Mesenchymal stem cell (in vitro differentiated cells and primary cell): ENCODE data around the gene FKBP11.

Experiments used
- DNase-seq: peaks from one replicate; pipeline ENCODE4 v3.0.0-alpha.2; 2013
- H2AFZ ChIP-seq: one replicate; pipeline ENCODE4 v1.6.1; 2013; ENCODE audit warnings: low read depth, mild to moderate bottlenecking, control low read depth, inconsistent platforms, low read length, moderate library complexity
- H2AK5ac ChIP-seq: 2 replicates; pipeline ENCODE4 v1.6.1; 2013; ENCODE audit warnings: low read length, moderate library complexity, mild to moderate bottlenecking, inconsistent platforms; ENCODE audit not compliant: severe bottlenecking
- H2BK120ac ChIP-seq: one replicate; pipeline ENCODE4 v1.6.1; 2013; ENCODE audit warnings: low read depth, mild to moderate bottlenecking, inconsistent platforms, low read length, moderate library complexity
- H2BK12ac ChIP-seq, 2 experiments: one replicate each; pipeline ENCODE4 v1.6.1; 2013; ENCODE audit warnings: inconsistent platforms in 2 of 2, low read length in 2 of 2, mild to moderate bottlenecking in 2 of 2, moderate library complexity in 2 of 2, control low read depth in 1 of 2
- H2BK15ac ChIP-seq: one replicate; pipeline ENCODE4 v1.6.1; 2013; ENCODE audit warnings: mild to moderate bottlenecking, low read depth, inconsistent platforms; ENCODE audit not compliant: poor library complexity, severe bottlenecking
- H2BK5ac ChIP-seq: 2 replicates; pipeline ENCODE4 v1.6.1; 2013; ENCODE audit warnings: low read depth, mild to moderate bottlenecking, low read length, control low read depth, inconsistent platforms; ENCODE audit not compliant: poor library complexity, severe bottlenecking
- H3K14ac ChIP-seq, 2 experiments: one replicate each; pipeline ENCODE4 v1.6.1; 2013; ENCODE audit warnings: inconsistent platforms in 2 of 2, low read length in 2 of 2, control low read depth in 1 of 2, mild to moderate bottlenecking in 1 of 2, moderate library complexity in 1 of 2
- H3K18ac ChIP-seq, 2 experiments: one replicate each; pipeline ENCODE4 v1.6.1; 2013; ENCODE audit warnings: inconsistent platforms in 2 of 2, low read length in 2 of 2, control low read depth in 1 of 2, low read depth in 1 of 2, mild to moderate bottlenecking in 1 of 2
- H3K23ac ChIP-seq, 2 experiments: one replicate each; pipeline ENCODE4 v1.6.1; 2013; ENCODE audit warnings: inconsistent platforms in 2 of 2, low read length in 2 of 2, mild to moderate bottlenecking in 2 of 2, moderate library complexity in 2 of 2, control low read depth in 1 of 2
- H3K27ac ChIP-seq: 2 replicates; pipeline ENCODE4 v1.5.1; 2013; ENCODE audit warnings: mild to moderate bottlenecking, moderate library complexity, low read length, control low read depth, inconsistent platforms; ENCODE audit not compliant: poor library complexity, severe bottlenecking
- H3K27me3 ChIP-seq, 2 experiments: 2 replicates each; pipeline versions ENCODE4 v1.6.1 to v1.7.0; 2013; ENCODE audit warnings: low read length in 2 of 2, mild to moderate bottlenecking in 2 of 2, moderate library complexity in 2 of 2, control low read depth in 1 of 2, inconsistent platforms in 1 of 2; ENCODE audit not compliant: control insufficient read depth in 1 of 2, insufficient read depth in 1 of 2
- H3K36me3 ChIP-seq, 2 experiments: 2 replicates each; pipeline versions ENCODE4 v1.6.1 to v1.7.0; 2013; ENCODE audit warnings: low read length in 2 of 2, control low read depth in 1 of 2, inconsistent platforms in 1 of 2, low read depth in 1 of 2, mild to moderate bottlenecking in 1 of 2; ENCODE audit not compliant: insufficient read depth in 2 of 2, control insufficient read depth in 1 of 2
- H3K4ac ChIP-seq, 2 experiments: one replicate each; pipeline ENCODE4 v1.6.1; 2013; ENCODE audit warnings: inconsistent platforms in 2 of 2, low read length in 2 of 2, mild to moderate bottlenecking in 2 of 2, moderate library complexity in 2 of 2, control low read depth in 1 of 2, low read depth in 1 of 2
- H3K4me1 ChIP-seq: 2 replicates; pipeline ENCODE4 v1.6.1; 2013; ENCODE audit warnings: low read depth, low read length, control low read depth; ENCODE audit not compliant: control insufficient read depth, insufficient read depth
- H3K4me2 ChIP-seq: 2 replicates; pipeline ENCODE4 v1.6.1; 2013; ENCODE audit warnings: low read length, mild to moderate bottlenecking, inconsistent platforms; ENCODE audit not compliant: poor library complexity, severe bottlenecking
- H3K4me3 ChIP-seq, 2 experiments: 2 replicates each; pipeline versions ENCODE4 v1.5.1 to v1.7.0; 2013; ENCODE audit warnings: low read length in 2 of 2, mild to moderate bottlenecking in 2 of 2, control low read depth in 1 of 2, low read depth in 1 of 2; ENCODE audit not compliant: insufficient read depth in 1 of 2
- H3K79me1 ChIP-seq: replicated peaks from 2 replicates; pipeline ENCODE4 v1.6.1; 2013; ENCODE audit warnings: mild to moderate bottlenecking, control low read depth, low read length, inconsistent platforms; ENCODE audit not compliant: poor library complexity, severe bottlenecking
- H3K9ac ChIP-seq: 2 replicates; pipeline ENCODE4 v1.7.0; 2013; ENCODE audit warnings: mild to moderate bottlenecking, low read length, moderate library complexity
- H3K9me3 ChIP-seq: 2 replicates; pipeline ENCODE4 v1.7.0; 2013; ENCODE audit warnings: mild to moderate bottlenecking, low read length; ENCODE audit not compliant: control insufficient read depth
- H4K8ac ChIP-seq: one replicate; pipeline ENCODE4 v1.6.1; 2013; ENCODE audit warnings: inconsistent platforms, mild to moderate bottlenecking, low read length, moderate library complexity
- H4K91ac ChIP-seq: one replicate; pipeline ENCODE4 v1.6.1; 2013; ENCODE audit warnings: mild to moderate bottlenecking, low read length, inconsistent platforms
- WGBS: methylation state at CpG from one replicate; pipeline ENCODE4 v1.1.7; 2013; ENCODE audit warnings: mixed read lengths; 5-methylcytosine and 5-hydroxymethylcytosine counted together

FKBP11 gene

DNA sequence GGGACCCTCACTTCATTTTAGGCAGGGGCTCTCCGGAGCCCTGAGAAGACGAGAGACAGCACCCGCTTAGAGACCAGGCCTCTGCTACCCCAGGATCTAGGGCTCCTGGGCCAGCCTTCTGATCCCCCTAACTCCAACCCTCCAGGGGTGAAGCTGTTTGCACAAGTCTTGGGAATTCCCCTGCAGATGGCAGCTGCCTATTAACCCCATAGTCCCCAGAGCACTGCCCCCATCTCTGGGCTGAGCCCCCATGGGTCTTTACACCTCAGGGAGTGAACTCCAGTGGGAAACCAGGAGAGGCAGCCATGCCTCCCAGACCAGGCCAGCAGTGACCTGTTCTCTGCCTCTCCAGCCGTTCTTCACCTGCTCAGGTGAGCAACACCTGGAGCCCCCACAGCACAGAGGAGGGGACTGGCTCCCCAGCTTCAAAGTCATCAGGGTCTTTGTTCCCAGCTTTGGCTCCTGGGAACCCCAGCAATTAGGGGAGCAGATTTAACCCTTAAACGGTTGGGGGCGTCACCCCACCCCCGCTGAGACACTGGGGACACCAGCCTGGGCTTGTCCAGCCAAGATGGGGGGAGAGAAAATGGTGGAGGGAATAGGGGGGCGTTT lies 44.0 kb upstream of the FKBP11 start:
- Histone ChIP-seq H3K36me3 (no peaks in the 10 kb centered on the region), H3K79me1 (no peaks in the 10 kb centered on the region), H2AK5ac (no peak overlapping the region), H2BK15ac (no peak overlapping the region), H3K4ac (no peak overlapping the region), H2BK5ac (no peak overlapping the region), H4K8ac (no peak overlapping the region), H3K9me3 (no peaks in the 10 kb centered on the region), H3K4me3 (no peak overlapping the region), H3K9ac (no peak overlapping the region), H3K23ac (no peak overlapping the region), H3K14ac (no peak overlapping the region), H2BK12ac (no peak overlapping the region), H3K27ac (no peak overlapping the region), H2AFZ (no peak overlapping the region), H4K91ac (no peak overlapping the region), H3K4me1 (peaks cover 38% of the 10 kb centered on the region), H3K18ac (no peak overlapping the region), H3K27me3 (peaks cover 89 to 91% of the 10 kb centered on the region in 2 experiments), H3K4me2 (no peak overlapping the region), H2BK120ac (no peak overlapping the region)
- no peak for DNase-seq
- 44% methylated on average over 8 of the region's 8 CpGs for WGBS

DNA sequence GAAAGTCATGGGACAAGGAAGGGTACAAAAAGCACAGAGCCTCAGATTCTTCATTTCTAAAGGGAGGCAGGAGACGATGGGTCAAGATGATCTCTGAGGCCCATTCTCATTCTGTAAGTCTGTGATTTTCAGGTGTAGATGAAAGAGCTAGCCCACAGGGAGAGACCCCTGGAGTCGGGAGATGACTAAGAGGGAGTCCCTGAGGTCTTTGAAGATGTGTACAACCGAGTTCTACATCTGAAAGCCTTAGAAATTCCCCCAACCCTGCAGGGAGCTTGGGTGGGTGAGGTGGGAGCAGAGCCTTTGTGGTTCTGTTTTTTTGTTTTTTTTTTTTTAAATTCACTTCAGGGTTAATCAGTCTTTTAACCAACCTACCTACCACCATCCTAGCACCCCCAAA lies 43.2 kb upstream of the FKBP11 start:
- no peak overlapping the region for H3K27ac ChIP-seq

DNA sequence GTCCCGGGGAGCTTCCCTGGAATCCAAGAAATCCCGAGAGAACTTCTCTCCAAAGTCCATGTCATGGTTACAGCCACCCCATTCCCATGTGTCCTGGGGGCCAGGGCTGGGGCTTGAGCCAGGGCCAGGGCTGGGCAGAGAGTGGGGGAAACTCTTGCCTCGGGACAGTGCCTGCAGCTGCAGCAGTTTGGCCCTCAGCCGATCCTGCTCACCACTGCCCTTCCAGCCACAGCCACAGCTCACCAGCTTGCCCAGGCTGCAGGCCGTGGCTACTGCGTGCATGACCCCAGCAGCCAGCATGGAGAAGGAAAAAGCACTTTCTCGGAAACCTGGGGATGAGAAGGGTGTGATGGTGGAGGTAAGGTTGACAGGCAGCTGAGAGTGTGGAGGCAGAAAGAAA lies 42.7 kb upstream of the FKBP11 start:
- no peak overlapping the region for H2BK5ac ChIP-seq
- no peak overlapping the region for H4K91ac ChIP-seq
- no peak overlapping the region for H3K4me3 ChIP-seq
- no peak overlapping the region for H3K4me2 ChIP-seq
- no peak overlapping the region for H2BK12ac ChIP-seq
- no peaks in the 10 kb centered on the region for H3K36me3 ChIP-seq
- H3K18ac ChIP-seq: no peak overlapping the region
- no peak overlapping the region for H2BK120ac ChIP-seq
- 76% methylated on average over 7 of the region's 7 CpGs for WGBS
- H3K4me1 ChIP-seq: peaks cover 33% of the 10 kb centered on the region
- no peaks in the 10 kb centered on the region for H3K9me3 ChIP-seq
- DNase-seq: no peak
- no peaks in the 10 kb centered on the region for H3K79me1 ChIP-seq
- no peak overlapping the region for H3K9ac ChIP-seq
- H3K23ac ChIP-seq: peak overlapping the region in 1 of 2 experiments; percentile 46
- no peak overlapping the region for H3K27ac ChIP-seq
- H3K27me3 ChIP-seq: peaks cover 77 to 79% of the 10 kb centered on the region in 2 experiments
- no peak overlapping the region for H2AFZ ChIP-seq
- no peak overlapping the region for H3K4ac ChIP-seq
- no peak overlapping the region for H2AK5ac ChIP-seq
- H3K14ac ChIP-seq: peak overlapping the region in 1 of 2 experiments; percentile 38
- H4K8ac ChIP-seq: no peak overlapping the region
- H2BK15ac ChIP-seq: no peak overlapping the region

More for the DNA sequence above, 43.2 kb upstream of the FKBP11 start:
- no peak for DNase-seq
- Histone ChIP-seq H3K14ac (no peak overlapping the region), H2BK5ac (no peak overlapping the region), H4K91ac (no peak overlapping the region), H2BK12ac (no peak overlapping the region), H2BK120ac (no peak overlapping the region), H3K18ac (no peak overlapping the region), H3K4me2 (no peak overlapping the region), H3K23ac (no peak overlapping the region), H3K36me3 (no peaks in the 10 kb centered on the region), H3K9ac (no peak overlapping the region), H2AFZ (no peak overlapping the region), H3K4ac (no peak overlapping the region), H4K8ac (no peak overlapping the region), H3K9me3 (no peaks in the 10 kb centered on the region), H3K4me1 (peaks cover 34% of the 10 kb centered on the region), H3K4me3 (no peak overlapping the region), H2AK5ac (no peak overlapping the region), H2BK15ac (no peak overlapping the region), H3K27me3 (peaks cover 82 to 83% of the 10 kb centered on the region in 2 experiments), H3K79me1 (no peaks in the 10 kb centered on the region)
- WGBS: 25% methylated on average over 3 of the region's 3 CpGs

DNA sequence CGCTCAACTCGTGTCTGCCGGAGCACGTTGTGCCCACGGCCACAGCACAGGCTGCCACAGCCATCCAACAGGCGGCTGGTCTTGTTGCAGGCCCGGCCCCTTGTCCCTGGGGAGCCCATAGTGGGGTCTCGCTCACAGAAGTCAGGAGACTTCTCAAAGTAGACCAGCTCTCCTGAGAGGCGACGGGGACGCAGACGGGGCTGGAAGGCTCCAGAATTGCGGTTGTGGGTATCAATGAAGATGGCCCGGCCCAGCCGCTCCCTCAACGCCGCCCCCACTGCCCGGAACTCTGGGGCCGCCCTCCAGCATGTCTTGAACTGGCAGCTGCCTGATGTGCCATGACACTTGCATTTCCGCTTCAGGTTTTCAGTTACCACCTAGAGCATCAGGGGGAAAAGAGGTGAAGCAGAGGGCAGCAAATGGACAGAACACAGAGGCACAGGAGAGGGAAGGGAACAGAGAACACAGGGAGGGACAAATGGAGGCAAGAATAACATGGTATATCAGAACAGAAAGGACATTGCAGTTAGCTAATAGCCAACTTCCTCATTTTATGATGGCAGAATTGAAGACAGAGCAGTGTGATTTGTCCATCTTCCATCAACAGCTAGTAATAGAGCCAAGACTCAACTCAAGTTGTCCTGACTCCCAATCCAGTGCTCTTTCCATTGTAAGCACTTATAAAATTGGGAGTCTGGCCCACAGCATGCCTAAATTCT lies 41.0 kb upstream of the FKBP11 start:
- no peak overlapping the region for H3K4me2 ChIP-seq
- H4K91ac ChIP-seq: peak overlapping the region; percentile 44
- H3K36me3 ChIP-seq: no peaks in the 10 kb centered on the region
- WGBS: 82% methylated on average over 20 of the region's 20 CpGs
- DNase-seq: no peak
- no peak overlapping the region for H2AK5ac ChIP-seq
- H3K4ac ChIP-seq: no peak overlapping the region
- no peak overlapping the region for H2BK15ac ChIP-seq
- no peaks in the 10 kb centered on the region for H3K79me1 ChIP-seq
- H3K4me1 ChIP-seq: peaks cover 19% of the 10 kb centered on the region
- no peak overlapping the region for H2BK120ac ChIP-seq
- H4K8ac ChIP-seq: no peak overlapping the region
- H3K27me3 ChIP-seq: peaks cover 63 to 68% of the 10 kb centered on the region in 2 experiments
- H2BK12ac ChIP-seq: no peak overlapping the region
- H3K27ac ChIP-seq: no peak overlapping the region
- no peak overlapping the region for H3K18ac ChIP-seq
- H3K9me3 ChIP-seq: no peaks in the 10 kb centered on the region
- no peak overlapping the region for H3K14ac ChIP-seq
- no peak overlapping the region for H3K23ac ChIP-seq
- no peak overlapping the region for H2BK5ac ChIP-seq
- H2AFZ ChIP-seq: no peak overlapping the region
- no peak overlapping the region for H3K4me3 ChIP-seq
- H3K9ac ChIP-seq: no peak overlapping the region
